PFSK-1 (cell line): ENCODE results near the gene RALY.

Experiments
- FOXP2 ChIP-seq: optimal IDR thresholded peaks from 2 replicates; pipeline ENCODE3; 2011; ENCODE audit warnings: borderline replicate concordance, control low read depth, inconsistent platforms; ENCODE audit not compliant: insufficient read depth; ENCODE audit errors: extremely low read length, extremely low read depth
- POLR2AphosphoS5 ChIP-seq: IDR thresholded peaks from 2 replicates; pipeline ENCODE4 v1.6.1; 2012; ENCODE audit warnings: low read depth, mild to moderate bottlenecking, control low read depth, low read length, moderate library complexity
- REST ChIP-seq, 2 experiments: IDR thresholded peaks; 2 replicates each; pipeline versions ENCODE4 v1.6.1 to v1.8.0; 2011 to 2012; ENCODE audit warnings: low read depth in 2 of 2, low read length in 2 of 2, control low read depth in 1 of 2, inconsistent platforms in 1 of 2, mild to moderate bottlenecking in 1 of 2, moderate library complexity in 1 of 2; ENCODE audit not compliant: insufficient read depth in 1 of 2
- SIN3A ChIP-seq: IDR thresholded peaks from 2 replicates; pipeline ENCODE4 v1.6.1; 2012; ENCODE audit warnings: mild to moderate bottlenecking, low read length, moderate library complexity, borderline replicate concordance; ENCODE audit not compliant: insufficient read depth
- TAF1 ChIP-seq: IDR thresholded peaks from 2 replicates; pipeline ENCODE4 v1.6.1; 2012; ENCODE audit warnings: low read length, control low read depth, borderline replicate concordance; ENCODE audit not compliant: insufficient read depth

Gene RALY

GRCh38 chr20:34110745-34111641 lies 117.3 kb downstream of the RALY start:
- TF ChIP-seq POLR2AphosphoS5 (peak; percentile 18), SIN3A (no peak)

- TF ChIP-seq FOXP2: peak; percentile 65
- TF ChIP-seq POLR2AphosphoS5: peak; percentile 93
- peak; percentile 60; the same call in 1 of the 2 replicates for TF ChIP-seq TAF1
- peak in 1 of 2 experiments; percentile 18; a peak in 2 of 4 replicates for TF ChIP-seq REST (IDR thresholded peaks at IDR 0.05; ENCODE audit: insufficient read depth in 1 of 2, low read depth in 2 of 2, low read length in 2 of 2)
- TF ChIP-seq SIN3A: peak; percentile 76; the same call in 1 of the 2 replicates
These were observed 118.2 kb downstream of the RALY start, which contains the start of gene EIF2S2 for GRCh38 chr20:34111702-34112599. Gene EIF2S2 (minus strand): TSS chr20:34112243. CDS start chr20:34112110, 133 bp downstream.

- no peak for TF ChIP-seq POLR2AphosphoS5
- no peak for TF ChIP-seq REST (IDR thresholded peaks at IDR 0.05; ENCODE audit: insufficient read depth in 1 of 2, low read depth in 2 of 2, low read length in 2 of 2)
- no peak for TF ChIP-seq TAF1
- TF ChIP-seq SIN3A: no peak
- no peak for TF ChIP-seq FOXP2
These were observed 118.9 kb downstream of the RALY start for GRCh38 chr20:34112600-34113101.

GRCh38 chr20:34114809-34115208 lies 121.1 kb downstream of the RALY start:
- TF ChIP-seq REST (IDR thresholded peaks at IDR 0.05; ENCODE audit: insufficient read depth in 1 of 2, low read depth in 2 of 2, low read length in 2 of 2) (no peak), SIN3A (no peak), FOXP2 (no peak), POLR2AphosphoS5 (no peak), TAF1 (no peak)

GRCh38 chr20:34115232-34115631 lies 121.5 kb downstream of the RALY start:
- TF ChIP-seq TAF1 (no peak), SIN3A (no peak), FOXP2 (no peak), REST (IDR thresholded peaks at IDR 0.05; ENCODE audit: insufficient read depth in 1 of 2, low read depth in 2 of 2, low read length in 2 of 2) (no peak), POLR2AphosphoS5 (no peak)
